CD4-positive, alpha-beta T cell treated with Interleukin-21 for 1 hour (primary cell): ENCODE measurements around the gene SHLD1.
"Not testable (repeated sequence)": the region's sequence is repeated elsewhere in the genome, so short reads cannot be mapped to it uniquely, and the experiment has no call there.

Experiments
- DNase-seq: peaks from one replicate; pipeline ENCODE4 v3.0.0-alpha.2; 2020

Gene SHLD1, protein sequence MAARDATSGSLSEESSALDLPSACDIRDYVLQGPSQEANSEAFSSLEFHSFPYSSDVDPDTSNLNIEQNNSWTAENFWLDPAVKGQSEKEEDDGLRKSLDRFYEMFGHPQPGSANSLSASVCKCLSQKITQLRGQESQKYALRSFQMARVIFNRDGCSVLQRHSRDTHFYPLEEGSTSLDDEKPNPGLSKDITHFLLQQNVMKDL

GRCh38 chr20:5749952-5750779 lies at the start of gene SHLD1:
SHLD1 (plus strand) TSS chr20:5750401; CDS start chr20:5772866, 22,465 bp downstream.
- DNase-seq = peak; percentile 88

GRCh38 chr20:5702339-5702738 lies 47.9 kb upstream of the SHLD1 start:
- DNase-seq = not testable (repeated sequence)

GRCh38 chr20:5703681-5704101 lies 46.5 kb upstream of the SHLD1 start:
- no peak for DNase-seq

DNA sequence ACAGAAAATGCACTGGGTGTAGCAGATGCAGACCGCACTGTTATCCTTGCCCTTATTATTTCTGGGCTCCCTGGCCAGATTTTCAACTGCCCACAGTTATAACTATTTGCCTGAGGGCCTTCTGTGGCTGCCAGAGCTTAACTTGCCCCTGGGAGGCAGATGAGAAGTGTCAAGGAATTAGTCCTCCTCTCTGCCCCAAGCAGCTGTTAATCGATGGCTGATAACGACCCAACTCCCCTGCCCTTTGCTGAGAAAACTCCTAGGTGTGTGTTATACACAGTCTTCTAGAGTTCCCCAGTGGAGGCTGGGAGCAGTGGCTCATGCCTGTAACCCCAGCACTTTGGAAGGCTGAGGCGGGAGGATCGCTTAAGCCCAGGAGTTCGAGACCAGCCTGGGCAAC lies 44.4 kb upstream of the SHLD1 start:
- no peak for DNase-seq

DNA sequence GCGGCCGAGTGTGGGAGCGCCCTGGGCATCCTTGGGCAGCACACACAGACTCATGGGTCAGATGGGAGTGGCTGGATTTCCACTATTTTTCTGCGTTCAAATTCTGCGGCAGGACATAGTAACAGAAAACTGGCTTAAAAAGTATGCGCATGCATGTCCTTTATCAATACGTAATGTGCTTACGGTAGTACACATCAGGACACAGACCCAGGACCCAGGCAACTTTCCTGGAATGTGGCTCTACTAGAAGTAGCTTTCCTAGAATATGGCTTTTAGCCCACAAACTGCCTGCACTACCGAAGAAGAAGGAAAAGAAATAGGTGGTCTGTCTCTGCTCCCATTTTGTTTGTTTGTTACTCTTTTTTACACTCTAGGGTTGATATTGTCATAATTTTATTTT lies 43.4 kb upstream of the SHLD1 start:
- DNase-seq = no peak

- no peak for DNase-seq
These were observed 39.6 kb upstream of the SHLD1 start for GRCh38 chr20:5710551-5710950.

DNA sequence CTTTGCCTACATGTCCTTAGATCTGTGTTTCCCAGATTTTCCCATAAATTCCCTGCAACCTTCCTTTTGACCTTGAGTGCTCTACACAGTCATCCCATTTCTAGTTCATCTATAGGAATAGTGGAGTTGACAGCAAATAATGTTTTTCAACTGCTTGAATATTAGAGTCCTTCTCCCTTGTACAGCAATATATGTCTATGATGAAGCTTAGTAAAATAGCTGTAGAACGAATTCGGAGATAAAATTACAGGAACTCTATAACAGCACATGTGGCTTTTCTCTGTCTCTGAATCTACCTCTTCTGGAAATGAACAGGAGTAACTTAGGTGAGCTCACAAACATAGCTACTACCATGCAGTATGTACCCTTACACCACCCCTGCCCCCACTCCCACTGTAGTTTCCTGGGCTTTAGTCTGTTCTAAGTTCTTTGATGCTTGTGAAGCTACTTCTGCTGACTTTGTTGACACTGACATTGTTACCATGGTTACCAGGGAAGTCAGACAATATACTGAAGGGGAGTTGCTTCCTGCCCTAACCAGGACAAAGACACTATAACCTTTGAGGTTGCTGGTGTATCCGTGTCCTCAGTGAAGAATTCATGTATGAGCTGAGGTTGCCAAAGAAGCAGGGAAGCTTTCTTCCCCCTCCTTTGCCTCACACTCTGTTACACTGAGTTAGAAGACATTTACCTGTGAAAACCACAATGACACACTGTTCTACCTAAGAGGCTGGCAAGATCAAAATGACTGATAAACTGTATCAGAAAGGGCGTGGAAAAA lies 35.8 kb upstream of the SHLD1 start:
- DNase-seq = peak; percentile 95

- DNase-seq = peak; percentile 8
These were observed 34.9 kb upstream of the SHLD1 start for GRCh38 chr20:5715071-5715841.

- DNase-seq = no peak
These were observed 33.2 kb upstream of the SHLD1 start for GRCh38 chr20:5716953-5717352.

DNA sequence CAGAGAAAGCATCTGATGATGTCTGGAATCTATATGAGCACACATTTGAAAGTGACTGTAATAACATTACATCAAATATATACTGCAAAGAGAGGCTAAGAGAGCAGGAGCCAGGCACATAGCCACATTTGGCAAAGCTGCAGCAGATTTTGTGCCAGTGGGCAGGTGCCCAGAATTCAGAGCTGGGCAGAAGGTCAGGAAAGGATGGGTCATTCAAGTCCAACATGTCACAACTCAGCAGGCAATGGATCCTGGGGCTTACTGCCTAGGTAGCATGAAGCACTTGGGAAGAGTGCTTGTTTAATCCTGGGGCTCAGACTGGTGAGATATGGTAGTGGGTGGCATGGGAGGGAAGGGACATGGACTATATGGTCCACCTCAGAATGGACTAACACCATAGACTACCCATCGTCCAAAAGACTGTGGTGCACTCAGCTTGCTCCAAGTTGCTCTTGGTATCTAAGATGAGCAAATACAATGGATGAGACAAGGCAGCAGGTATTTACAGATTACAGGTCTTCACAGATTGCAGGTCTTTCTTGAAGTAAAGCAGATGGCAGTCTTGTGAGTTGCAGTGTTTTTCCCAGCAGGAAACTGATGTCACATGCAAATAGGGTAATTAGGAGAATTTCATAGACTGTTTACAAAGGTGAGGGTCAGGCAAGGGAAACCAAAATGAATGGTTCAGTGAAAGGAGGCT lies 31.2 kb upstream of the SHLD1 start:
- DNase-seq = no peak

DNA sequence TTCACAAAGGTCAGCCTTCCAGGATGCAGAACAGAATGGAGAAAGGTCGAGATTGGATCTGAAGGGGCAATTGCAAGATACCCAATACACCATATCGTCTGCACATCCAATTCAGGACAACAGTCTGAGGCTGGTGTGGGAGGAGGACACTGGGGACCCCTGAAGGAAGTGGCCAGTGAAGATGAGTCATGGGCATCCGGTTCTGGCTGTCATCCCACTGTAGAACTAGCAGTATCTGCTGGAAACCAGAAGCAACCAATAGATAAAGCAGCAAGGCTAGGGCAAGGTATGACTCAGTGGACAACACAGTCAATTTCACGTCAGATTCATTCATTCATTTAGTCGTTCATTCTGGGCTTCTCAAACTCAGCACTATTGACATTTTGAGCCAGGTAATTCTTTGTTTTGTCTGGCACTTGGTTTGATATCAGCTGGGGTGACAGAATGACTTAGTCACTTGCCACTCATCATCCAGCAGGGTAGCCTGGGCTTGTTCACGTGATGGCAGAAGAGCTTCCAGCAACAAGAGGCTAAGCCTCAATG lies 30.3 kb upstream of the SHLD1 start:
- no peak for DNase-seq

- no peak for DNase-seq
These were observed 29.5 kb upstream of the SHLD1 start for GRCh38 chr20:5720696-5721095.

DNA sequence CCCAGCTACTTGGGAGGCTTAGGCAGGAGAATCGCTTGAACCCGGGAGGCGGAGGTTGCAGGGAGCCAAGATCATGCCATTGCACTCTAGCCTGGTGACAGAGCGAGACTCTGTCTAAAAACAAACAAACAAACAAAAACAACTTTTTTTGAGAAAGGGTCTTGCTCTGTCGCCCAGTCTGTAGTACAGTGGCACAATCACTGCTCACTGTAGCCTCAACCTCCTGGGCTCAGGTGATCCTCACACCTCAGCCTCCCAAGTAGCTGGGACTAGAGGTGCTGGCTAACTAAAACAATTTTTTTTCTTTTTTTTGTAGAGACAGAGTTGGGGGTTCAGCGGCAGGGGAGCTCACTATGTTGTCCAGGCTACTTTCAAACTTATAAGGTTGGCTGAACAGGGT lies 28.8 kb upstream of the SHLD1 start:
- DNase-seq = not testable (repeated sequence)

- DNase-seq = peak; percentile 15
These were observed 27.3 kb upstream of the SHLD1 start for GRCh38 chr20:5722927-5723326.

GRCh38 chr20:5725183-5725463 lies 25.1 kb upstream of the SHLD1 start:
- not testable (repeated sequence) for DNase-seq

- DNase-seq = no peak
These were observed 23.1 kb upstream of the SHLD1 start for GRCh38 chr20:5727018-5727515.

- no peak for DNase-seq
These were observed 20.9 kb upstream of the SHLD1 start for GRCh38 chr20:5729348-5729747.

DNA sequence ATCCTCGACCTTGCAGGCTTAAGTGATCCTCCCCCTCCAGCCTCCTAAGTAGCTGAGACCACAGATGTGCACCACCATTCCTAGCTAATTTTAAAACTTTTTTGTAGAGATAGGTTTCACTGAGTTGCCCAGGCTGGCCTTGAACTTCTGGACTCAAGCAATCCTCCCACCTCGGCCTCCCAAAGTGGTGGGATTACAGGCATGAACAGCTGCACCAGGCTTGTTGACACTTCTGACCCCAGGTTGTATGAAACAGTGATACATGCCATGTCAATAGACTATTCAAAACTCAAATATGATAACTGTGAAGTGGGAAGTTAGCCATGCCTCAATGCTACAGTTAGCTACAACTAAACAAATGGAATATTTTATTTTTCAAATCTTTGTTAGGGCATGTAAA lies 20.1 kb upstream of the SHLD1 start:
- DNase-seq = no peak

DNA sequence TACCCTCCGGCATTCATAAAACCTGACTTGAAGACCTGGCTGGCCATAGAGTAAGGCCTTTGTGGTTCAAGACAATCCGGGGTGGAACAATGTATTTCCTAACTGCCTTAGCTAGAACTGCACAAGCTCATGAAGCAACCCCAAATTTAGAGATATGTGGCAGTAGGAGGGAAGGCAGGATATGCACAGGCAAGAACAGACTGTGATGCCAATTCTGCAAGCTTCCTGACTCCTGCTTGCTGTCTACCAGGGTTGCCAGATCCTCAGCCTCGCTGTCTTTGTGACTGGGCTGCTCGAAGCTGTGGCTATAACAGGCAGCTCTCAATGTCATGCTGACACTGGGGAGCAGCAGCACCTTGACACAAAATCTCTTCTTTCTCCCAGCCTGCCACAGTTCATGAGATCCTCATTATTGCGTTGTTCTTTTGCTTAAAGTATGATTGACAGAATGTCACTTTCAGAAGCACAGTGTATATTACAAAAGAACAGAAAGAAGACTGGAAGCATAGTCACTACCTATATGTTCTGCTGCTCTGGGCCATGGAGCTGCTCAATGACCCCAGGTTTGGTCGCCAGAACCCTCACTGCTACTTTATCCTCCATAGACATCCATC lies 18.3 kb upstream of the SHLD1 start:
- DNase-seq = no peak

DNA sequence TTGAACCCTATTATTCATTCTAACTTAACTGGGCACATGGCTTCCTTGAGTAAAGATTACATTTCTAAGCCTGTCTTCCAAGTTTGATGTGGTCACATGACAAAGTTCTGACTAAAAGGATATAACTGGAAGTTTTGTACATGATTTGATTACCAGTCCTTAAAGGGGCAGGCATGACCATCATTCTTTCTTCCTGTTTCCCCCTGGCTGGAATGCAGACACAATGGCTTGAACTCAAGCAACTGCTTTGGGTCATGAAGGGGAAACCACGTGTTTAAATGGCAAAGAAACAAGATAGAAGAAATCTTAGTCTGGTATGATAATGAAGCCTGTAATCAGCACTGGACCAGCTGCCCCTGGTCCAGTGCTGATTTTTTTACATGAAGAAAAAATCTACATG lies 15.6 kb upstream of the SHLD1 start:
- no peak for DNase-seq

GRCh38 chr20:5735845-5736510 lies 14.2 kb upstream of the SHLD1 start:
- DNase-seq = no peak
